HG02798 (cell line): ENCODE measurements around the gene MAP2K2.

Experiments
- ATAC-seq: cut with Tn5 transposase; IDR thresholded peaks from one replicate; pipeline ENCODE4 v1.9.1; 2021; ENCODE audit warnings: mild to moderate bottlenecking; ENCODE audit not compliant: unreplicated experiment, poor library complexity

The MAP2K2 gene

DNA sequence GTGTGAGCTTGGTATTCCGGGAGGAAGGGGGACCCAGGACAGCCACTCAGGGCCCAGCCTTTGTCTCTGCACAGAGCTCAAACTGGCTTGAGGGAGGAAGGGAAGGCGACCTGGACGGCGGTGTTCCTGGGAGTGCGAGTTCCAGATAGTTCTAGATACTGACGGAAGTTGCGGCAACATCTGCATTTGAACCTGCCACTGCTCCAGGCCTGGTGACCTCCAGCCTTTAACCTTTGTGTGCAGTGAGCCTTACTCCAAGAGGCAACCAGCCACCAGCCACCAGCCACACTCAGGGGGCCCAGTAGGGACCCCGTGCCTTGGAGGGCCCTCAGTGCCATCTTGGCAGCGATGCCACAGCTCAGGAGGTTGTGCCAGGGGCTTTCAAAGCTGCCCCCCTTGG, 41.8 kb downstream of the MAP2K2 start:
- no peak for ATAC-seq

- ATAC-seq: no peak
Observed at GRCh38 chr19:4081441-4082129, 42.3 kb downstream of the MAP2K2 start.

DNA sequence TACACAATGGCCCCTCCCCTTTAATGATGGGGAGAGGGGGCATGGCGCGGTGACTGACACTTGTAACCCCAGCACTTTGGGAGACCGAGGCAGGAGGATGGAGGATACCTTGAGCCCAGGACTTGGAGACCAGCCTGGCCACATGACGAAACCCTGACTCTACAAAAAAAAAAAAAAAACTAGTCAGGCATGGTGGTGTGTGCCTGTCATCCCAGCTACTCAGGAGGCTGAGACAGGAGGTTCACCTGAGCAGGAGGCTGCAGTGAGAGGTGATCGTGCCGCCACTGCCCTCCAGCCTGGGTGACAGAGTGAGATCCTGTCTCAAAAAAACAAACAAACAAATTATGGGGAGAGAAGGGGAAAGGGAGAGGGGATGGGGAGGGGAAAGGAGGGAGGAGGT, 43.4 kb downstream of the MAP2K2 start:
- ATAC-seq: no peak

GRCh38 chr19:4077800-4078684, 45.9 kb downstream of the MAP2K2 start:
- no peak for ATAC-seq

- ATAC-seq: no peak
Observed at GRCh38 chr19:4077007-4077374, 46.9 kb downstream of the MAP2K2 start.

- ATAC-seq: no peak
Observed at GRCh38 chr19:4075373-4075772, 48.5 kb downstream of the MAP2K2 start.

DNA sequence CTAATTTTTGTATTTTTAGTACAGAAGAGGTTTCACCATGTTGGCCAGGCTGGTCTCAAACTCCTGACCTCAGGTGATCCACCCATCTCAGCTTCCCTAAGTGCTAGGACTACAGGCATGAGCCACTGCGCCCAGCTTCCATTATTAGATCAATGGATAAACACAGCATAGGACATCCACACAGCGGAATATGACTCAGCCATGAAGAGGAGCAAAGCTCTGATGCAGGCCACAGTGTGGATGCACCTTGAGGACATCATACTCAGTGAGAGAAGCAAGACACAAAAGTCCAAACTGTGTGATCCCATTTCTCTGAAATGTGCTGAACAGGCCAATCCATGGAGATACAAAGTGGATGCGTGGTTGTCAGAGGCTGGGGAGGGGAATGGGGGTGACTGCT, 52.3 kb downstream of the MAP2K2 start:
- no peak for ATAC-seq

DNA sequence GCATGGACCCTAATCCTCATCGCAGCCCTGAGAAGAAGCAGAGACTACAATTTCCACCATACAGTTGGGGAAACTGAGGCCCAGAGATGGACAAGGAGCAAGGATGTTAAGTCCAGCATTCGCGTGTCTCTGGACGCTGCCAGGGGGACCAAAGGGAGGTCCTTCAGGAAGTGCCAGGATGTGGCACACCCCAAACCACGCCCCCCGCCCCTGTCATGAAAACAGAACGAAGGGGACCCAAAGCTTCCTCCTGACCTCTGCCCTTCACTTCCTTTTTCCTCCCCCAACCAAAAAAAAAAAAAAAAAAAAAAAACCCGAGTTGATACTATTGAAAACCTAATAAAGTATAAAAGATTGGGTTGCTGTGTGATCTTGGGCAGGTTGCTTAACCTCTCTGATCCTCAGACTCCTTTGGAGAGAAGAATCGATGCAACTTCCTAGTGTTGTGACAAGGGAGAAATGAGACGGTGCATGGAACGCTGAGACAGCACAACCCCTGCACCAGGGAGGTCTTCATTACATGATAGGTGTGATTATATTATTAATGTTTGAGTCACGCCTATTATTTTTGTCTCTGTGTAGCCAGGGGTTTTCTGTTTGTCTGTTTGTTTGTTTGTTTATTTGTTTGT, 54.5 kb downstream of the MAP2K2 start:
- ATAC-seq: no peak

DNA sequence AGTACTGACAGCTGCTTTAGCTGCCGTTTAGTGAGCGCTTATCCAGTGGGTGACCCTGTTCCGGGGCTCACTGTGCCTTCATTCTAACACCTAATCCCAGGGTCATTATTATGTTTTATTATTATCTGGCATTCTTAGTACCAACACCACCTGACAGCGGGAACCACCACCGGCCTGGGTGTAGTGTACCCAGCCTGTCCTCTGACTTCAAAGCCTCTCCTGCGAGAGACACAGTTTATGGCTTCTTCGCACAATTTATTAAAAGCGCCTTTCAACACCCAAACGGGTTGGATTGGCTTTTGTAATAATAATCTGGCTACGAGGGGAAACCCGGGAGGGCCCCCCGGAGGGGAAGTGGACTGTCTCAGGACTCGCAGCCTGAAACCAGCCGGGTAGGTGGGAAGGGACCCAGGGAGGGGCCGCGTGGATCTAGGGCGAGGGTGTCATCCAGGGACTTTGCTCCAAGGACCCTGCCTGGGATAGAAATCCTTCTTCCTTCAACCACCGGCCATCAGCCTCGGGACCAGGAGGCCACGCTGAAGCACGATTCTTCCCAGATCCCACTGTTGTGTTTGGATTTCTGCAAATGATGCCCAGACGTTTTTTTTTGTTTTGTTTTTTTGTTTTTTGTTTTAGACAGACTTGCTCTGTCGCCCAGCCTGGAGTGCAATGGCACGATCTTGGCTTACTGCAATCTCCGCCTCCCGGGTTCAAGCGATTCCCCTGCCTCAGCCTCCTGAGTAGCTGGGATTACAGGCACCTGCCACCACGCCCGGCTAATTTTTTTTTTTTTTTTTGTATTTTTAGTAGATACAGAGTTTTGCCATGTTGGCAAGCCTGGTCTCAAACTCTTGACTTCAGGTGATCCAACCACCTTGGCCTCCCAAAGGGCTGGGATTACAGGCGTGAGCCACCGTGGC, 55.6 kb downstream of the MAP2K2 start:
- ATAC-seq: no peak

- no peak for ATAC-seq
Observed at GRCh38 chr19:4067396-4068046, 56.4 kb downstream of the MAP2K2 start.

DNA sequence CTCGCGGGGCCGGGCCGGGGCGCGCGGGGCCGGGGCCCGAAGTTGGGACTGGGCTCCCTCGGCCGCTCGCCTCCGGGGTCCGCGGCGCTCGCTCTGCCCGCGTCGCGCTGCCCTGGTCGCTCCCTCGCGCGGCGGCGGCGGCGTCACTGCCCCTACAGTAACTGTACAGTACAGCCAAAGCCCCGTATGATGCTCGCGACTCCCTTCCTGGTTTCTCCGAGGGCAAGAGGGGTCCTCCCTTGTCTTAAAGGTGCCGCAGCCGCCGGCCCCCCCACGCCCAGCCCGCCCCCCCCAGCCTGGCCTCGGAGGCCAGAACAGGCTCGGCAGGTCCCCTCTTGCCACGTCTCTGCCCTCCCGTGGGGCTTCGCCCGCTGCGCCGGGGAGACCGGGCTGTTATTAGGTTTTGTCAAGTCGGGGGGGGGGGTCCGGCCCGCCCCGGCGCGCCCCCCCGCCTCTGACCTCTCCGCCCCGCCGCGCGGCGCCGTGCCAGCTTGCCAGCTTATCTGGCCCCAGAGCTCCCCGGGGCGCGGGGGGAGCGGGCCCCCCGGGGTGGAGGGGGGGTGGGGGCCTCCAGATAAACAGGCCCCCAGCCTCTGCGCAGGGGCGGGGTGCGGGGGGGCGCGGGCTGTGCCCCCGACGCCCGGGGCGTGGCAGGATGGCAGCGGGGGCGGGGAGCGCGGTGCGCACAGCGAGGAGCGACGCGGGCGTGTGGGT, 57.1 kb downstream of the MAP2K2 start, which contains the start of gene ZBTB7A:
TSS of gene ZBTB7A (minus strand) at position 218 of the 714 bp plus-strand sequence. CDS start 11,667 bp downstream, outside the sequence.
- ATAC-seq: no peak

GRCh38 chr19:4066176-4066606, 57.7 kb downstream of the MAP2K2 start:
- no peak for ATAC-seq

DNA sequence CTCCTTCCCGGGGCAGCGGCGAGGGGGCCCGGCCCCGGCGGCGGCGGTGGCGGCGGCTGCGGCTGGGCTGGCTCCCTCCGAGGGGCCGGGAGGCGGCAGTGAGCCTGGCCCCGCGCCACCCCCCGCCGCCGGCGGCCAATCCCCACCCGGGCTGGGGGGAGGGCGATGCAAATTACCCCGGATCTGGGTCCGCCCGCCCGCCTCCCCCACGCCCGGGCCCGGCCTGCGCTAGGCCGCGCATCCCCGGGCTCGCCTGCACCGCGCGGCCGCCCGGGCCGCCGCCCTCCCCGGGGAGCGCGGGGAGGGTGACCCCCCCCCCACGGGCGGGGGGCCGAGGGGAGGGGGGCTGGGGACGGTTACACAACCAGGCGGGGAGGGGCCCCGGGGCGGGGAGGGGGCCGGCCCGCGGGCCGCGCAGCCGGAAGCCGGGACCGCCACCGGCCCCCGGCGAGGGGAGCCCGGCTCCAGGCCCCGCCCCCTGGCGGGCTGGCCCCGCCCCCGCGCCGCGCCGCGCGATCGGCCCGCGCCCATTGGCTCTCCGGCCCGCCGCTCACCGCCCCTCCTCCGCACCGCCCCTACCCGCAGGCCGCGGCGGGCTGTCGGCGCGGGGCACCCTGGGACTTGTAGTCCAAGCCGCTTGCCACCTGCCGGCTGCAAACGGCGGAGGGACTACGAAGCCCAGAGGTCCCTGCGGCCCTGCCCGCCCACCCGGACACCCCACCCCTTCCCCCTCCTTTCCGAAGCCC, 58.3 kb downstream of the MAP2K2 start:
- peak; percentile 83 for ATAC-seq

DNA sequence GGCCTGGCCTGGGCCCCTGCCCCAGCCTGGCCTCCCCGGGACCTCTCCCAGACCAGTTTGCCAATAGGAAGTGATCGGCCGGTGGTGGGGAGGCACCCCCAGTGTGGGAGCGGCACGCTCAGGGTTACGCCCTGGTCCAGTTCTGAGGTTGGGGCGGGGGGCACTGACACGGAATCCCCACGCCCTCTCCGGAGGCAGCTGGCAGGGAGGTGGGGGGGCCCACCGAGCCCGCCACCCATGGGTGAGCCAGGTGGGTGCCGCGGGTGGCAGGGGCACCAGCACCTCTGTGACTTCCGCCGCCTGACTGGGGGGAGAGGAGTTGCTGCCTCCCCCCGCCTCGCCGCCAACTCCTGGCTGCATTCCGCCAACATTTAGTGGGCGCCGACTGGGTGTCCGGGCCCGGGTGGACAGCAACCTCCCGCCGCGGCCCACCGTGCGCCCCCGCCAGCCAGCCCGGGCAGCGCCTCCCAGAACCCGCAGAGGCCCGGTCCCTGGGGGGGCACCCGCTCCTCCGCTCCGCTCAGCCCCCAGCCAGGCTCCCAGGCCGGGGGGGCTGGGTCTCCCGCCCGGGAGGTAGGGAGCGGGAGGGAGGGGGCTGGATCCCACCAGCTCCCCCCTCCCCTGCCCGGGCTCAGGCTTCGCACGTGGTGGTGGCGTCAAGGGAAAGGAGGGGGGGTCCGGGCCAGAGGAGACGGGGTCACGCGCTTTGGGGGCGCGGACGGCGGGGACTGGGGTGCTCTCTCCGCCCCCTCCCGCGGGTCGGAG, 59.2 kb downstream of the MAP2K2 start:
- no peak for ATAC-seq

GRCh38 chr19:4064149-4064495, 59.8 kb downstream of the MAP2K2 start:
- no peak for ATAC-seq

GRCh38 chr19:4063369-4064148, 60.4 kb downstream of the MAP2K2 start:
- no peak for ATAC-seq
